ENCODE results near the gene CWF19L1.

GRCh38 chr10:100286051-100287033 is 18.9 kb upstream of the CWF19L1 start, which contains the start of gene BLOC1S2:
- TF ChIP-seq CTCF (conservative IDR thresholded peaks at IDR 0.05), result no peak
- no peak for TF ChIP-seq EZH2 (IDR thresholded peaks at IDR 0.05; ENCODE audit: low read depth)
